ENCODE data around the gene LIM2.

- TF ChIP-seq FOXP2 (optimal IDR thresholded peaks at IDR 0.05; ENCODE audit: borderline replicate concordance, extremely low read depth, extremely low read length, insufficient read depth) (no peak), REST (IDR thresholded peaks at IDR 0.05; ENCODE audit: insufficient read depth in 1 of 2, low read depth in 2 of 2, low read length in 2 of 2) (no peak), POLR2AphosphoS5 (IDR thresholded peaks at IDR 0.05; ENCODE audit: low read depth, low read length) (no peak), TAF1 (IDR thresholded peaks at IDR 0.05; ENCODE audit: borderline replicate concordance, insufficient read depth, low read length) (no peak)
Measured at GRCh38 chr19:51347209-51347928, 40.4 kb downstream of the LIM2 start.
